NT2/D1 (cell line): Measurements from ENCODE around the gene MATN1.

ENCODE experiments used
- YY1 ChIP-seq: IDR thresholded peaks from 2 replicates; pipeline ENCODE4 v1.6.1; 2011; ENCODE audit not compliant: insufficient read length, insufficient read depth
- ZNF274 ChIP-seq: IDR thresholded peaks from 2 replicates; pipeline ENCODE4 v1.6.1; 2011; ENCODE audit warnings: mild to moderate bottlenecking, low read depth, low read length

GRCh38 chr1:30704765-30705509, 18.4 kb downstream of the MATN1 start:
- TF ChIP-seq YY1 = no peak
- TF ChIP-seq ZNF274 = no peak
